GM12864 (cell line): ENCODE results near the gene SRR.

Experiments used
- DNase-seq: peaks from one replicate; pipeline ENCODE4 v3.0.0-alpha.2; 2011; ENCODE audit warnings: low read depth
- H3K4me3 ChIP-seq: 2 replicates; pipeline ENCODE4 v1.5.1; 2011; ENCODE audit warnings: mild to moderate bottlenecking, low read depth, low read length, control low read depth
- TF ChIP-seq, protein P1 (sequence below): IDR thresholded peaks from 2 replicates; pipeline ENCODE4 v1.5.1; 2011; ENCODE audit warnings: low read depth, mild to moderate bottlenecking, moderate library complexity, low read length, control low read depth, inconsistent platforms; ENCODE audit errors: missing control alignments

Gene SRR

DNA sequence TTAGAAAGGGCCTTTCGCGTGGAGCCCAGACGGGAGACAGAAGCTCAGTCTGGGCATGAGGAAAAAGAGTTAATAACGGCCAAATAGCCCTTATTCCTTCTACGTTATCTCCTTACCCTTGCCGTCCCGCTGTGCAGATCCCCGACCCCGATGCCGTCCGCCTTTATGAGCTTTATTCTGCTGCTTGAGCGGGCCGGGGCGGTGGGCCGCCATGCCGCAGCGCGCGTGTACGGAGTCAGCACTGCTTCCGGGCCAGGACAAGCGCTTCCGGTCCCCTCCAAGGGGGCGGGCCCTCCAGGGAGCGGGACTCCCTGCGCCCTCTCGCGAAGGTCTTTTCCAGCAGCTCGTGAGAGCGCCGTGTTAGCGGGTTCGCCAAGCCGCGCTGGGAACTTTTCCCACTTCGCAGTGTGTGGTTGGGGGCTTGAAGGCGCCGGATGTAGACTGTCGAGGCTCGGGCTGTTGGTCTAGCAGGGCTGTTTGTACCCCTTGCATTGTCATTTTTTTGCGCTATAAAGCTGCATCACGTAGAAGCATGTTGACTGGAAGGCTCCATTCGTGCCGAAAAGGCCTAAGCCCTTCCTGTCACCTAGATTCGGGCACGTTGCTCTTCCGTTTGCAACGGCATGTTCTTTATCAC is 32.6 kb downstream of the SRR start, which contains the start of gene TSR1:
TSS of gene TSR1 (minus strand) at position 243 of the 637 bp plus-strand sequence. CDS start at position 213, 30 bp downstream.
- DNase-seq, result peak; percentile 61

DNA sequence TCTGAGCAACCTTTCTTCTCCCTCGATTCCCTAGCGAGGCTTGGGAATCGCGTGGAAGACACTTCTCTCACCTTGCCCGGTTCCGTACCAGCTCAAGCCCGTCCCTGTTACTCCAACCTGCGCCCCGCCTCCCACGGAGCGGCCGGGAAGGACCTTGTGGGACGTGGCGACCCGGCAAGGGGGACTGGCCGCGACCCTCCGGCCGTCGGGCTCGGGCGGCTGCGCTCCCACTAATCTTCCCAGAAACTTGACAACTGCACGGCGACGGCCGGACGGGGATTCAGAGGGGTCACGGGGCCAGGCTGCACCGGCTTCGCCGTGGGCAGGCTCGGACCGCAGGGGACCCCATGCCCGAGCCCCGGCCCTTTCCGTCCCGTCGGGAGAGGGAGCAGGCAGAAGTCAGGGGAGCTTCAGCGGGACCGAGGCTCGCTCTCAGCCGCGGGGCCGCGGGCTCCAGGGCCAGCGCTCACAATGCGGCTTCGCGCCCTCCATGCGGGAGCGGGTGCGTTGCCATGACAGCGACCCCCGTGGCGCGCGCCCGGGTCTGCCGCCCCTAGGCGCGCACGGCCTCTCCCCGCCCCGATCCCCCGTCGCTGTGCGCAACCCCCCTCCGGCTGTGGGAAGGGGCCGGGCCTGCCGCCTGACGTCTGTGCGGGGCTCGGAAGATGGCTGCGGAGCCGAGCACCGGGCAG is 33.2 kb downstream of the SRR start, which contains the start of gene SGSM2:
TSS of gene SGSM2 (plus strand) at position 650 of the 692 bp plus-strand sequence. CDS start 188 bp downstream, outside the sequence.
- peak within 1 kb of the TSS; percentile 91 for H3K4me3 ChIP-seq
- DNase-seq, result no peak
- TF ChIP-seq, protein P1, sequence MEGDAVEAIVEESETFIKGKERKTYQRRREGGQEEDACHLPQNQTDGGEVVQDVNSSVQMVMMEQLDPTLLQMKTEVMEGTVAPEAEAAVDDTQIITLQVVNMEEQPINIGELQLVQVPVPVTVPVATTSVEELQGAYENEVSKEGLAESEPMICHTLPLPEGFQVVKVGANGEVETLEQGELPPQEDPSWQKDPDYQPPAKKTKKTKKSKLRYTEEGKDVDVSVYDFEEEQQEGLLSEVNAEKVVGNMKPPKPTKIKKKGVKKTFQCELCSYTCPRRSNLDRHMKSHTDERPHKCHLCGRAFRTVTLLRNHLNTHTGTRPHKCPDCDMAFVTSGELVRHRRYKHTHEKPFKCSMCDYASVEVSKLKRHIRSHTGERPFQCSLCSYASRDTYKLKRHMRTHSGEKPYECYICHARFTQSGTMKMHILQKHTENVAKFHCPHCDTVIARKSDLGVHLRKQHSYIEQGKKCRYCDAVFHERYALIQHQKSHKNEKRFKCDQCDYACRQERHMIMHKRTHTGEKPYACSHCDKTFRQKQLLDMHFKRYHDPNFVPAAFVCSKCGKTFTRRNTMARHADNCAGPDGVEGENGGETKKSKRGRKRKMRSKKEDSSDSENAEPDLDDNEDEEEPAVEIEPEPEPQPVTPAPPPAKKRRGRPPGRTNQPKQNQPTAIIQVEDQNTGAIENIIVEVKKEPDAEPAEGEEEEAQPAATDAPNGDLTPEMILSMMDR, result no peak

More for the DNA sequence above, 32.6 kb downstream of the SRR start, which contains the start of gene TSR1:
- H3K4me3 ChIP-seq, result peak within 1 kb of the TSS; percentile 91
- TF ChIP-seq, protein P1, result peak; percentile 24

DNA sequence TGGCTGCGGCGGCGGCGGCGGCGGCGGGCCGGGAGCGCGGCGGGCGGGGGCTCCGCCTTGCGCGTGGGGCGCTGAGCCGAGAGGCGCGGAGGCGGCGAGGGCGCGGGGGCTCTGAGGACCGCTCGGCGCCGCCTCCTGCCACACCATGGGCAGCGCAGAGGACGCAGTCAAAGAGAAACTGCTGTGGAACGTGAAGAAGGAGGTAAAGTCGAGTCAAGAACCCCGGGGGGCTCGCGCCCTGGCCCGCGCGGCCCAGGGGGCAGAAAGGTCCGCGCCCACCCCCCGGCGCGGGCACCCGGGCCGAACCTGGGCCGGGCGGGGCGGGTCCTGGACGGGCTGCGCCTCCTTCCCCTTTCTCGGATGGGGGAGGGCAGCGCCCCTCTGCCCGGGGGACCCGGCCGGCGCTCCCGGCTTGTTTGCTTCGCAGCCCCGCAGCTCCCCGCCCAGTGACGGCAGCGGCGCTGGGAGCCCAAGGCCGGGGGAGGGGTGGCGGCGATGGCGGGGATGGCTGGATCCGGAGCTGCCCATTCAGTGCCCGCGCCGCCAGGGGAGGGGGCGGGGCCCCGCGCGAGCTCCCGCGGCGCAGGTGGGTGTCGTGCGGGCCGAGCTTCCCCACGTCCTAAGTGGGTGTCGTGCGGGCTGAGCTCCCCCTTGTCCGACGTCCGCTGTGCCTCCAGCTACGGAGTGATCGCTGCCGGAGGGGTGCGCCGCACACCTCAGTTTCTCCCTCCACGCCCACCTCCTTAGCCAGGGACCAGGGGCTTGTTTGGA is 34.0 kb downstream of the SRR start:
- peak overlapping the region; percentile 91 for H3K4me3 ChIP-seq
- TF ChIP-seq, protein P1, result no peak
- DNase-seq, result no peak

DNA sequence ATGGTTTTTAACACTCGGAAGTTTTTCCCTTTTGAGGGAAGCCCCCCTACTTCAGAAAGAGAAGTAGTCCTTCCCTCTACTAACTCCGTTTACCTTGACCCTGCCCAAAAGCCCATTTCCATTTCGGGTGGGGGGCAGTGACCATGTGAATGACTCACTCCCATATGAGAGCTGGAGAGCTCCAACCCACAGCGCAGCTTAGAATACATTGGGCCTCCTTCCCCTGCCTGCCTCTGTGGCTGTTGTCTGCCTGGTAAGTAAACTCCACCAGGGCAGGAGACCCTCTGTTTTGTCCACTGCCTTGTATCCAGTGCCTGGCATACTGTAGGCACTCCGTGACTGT is 34.5 kb downstream of the SRR start:
- TF ChIP-seq, protein P1, result no peak
- no peak for DNase-seq

DNA sequence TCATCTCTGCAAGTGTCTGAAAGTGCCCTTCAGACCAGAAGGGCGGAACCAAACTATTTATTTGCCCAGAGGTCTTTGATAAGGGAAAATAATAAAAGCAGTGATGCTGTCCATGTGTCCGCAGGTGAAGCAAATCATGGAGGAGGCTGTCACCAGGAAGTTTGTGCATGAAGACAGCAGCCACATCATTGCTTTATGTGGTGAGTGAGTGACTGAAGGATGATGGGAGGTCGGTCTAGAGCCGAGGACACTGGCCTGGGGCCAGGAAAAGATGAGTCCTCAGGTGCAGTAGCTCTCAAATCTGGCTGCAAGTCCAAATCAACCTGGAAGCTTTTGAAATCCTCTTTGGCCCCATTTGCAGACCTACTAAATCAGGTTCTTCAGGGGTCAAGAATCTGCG is 39.7 kb downstream of the SRR start:
- TF ChIP-seq, protein P1, result no peak
- no peak for DNase-seq
- H3K4me3 ChIP-seq, result no peak overlapping the region

More for the DNA sequence above, 34.5 kb downstream of the SRR start:
- H3K4me3 ChIP-seq, result peak overlapping the region; percentile 91

DNA sequence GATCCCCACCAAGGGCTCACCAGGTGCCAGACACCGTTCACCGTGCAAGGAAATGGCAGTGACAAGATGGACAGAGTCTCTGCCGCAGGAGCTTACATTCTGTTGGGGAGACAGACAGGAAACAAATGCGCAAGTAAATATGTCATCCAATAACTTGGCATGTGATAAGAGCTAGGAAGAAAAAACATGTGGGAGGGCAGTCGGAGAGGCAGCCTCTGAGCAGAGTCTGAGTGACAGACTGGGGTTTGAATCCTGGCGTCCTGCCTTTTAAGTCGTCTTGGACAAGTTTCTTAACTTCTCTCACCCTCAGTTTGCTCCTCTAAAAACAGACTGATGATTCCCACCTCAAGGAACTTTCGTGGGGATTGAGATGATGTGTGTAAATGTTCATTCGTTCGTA is 40.8 kb downstream of the SRR start:
- H3K4me3 ChIP-seq, result no peak overlapping the region
- no peak for DNase-seq
- TF ChIP-seq, protein P1, result no peak
